Right ventricle myocardium inferior (tissue), 1 donor: ENCODE measurements around the gene SPATS2L. TPM values are rescaled to one million over a fixed set of nuclear protein-coding genes. Genes with fewer than 3 reads are reported as not detected.
"Not testable (repeated sequence)": the region's sequence is repeated elsewhere in the genome, so short reads cannot be mapped to it uniquely, and the experiment has no call there.

Experiments
- ATAC-seq: fragments of 200-7000 bp; cut with Tn5 transposase; one replicate; pipeline ENCODE4 v1.9.1; 2020; ENCODE audit warnings: mild to moderate bottlenecking, moderate library complexity
- DNase-seq: peaks from one replicate; pipeline ENCODE4 v3.0.0; 2021; ENCODE audit errors: missing footprints
- intact Hi-C: fragments of 100-400 bp; cut with DNase I; formaldehyde crosslinking; loops from one replicate; pipeline ENCODE4 v1.11.0; 2022
- total RNA-seq: library from RNA; stranded (reverse); fragmentation: NEBNext Ultra II Directional; extraction: Animal tissue kit (Norgen Biotek cat#: 25700); gene quantifications from one replicate; pipeline ENCODE4 v1.2.1, GENCODE V29; 2021
- donor health status: DM: no; HTN: yes; CAD: no; lungs with severe emphysema.

The SPATS2L gene
- total RNA-seq, 1 donor from 2014 or later: 89.5 TPM

DNA sequence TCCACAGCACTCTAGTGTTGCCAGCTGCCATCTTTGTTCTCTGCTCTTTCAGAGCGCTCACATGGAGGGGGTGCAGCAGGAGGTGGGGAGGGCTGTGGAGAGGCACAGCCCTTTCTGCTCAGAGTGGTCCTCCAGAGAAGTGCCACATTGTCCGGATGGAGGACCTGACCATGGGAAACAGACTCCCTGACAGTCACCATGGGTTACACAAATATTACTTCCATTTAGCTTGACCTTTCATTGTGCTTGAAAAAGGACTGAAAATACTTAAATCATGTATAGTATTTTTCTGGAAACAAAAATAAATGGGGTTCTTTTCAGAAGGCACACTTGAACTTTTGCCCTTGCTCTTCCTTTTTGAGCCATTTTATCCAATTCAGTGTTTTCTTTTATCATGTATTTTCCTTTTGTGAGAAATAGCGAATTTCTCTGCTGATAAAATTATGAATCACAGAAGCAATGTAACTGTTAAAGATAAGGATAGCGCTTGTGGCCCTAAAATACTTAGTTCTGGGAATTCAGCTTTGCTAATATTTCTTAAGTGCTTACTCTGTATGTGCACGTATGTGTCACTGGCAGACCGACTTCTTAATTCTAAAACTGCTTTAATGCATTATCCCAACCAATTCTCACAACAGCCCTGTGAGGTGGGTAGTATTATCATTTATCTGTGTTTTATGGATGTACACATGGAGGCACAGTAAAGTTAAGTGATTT is 34.2 kb downstream of the SPATS2L start:
- ATAC-seq (peak; percentile 17), DNase-seq (no peak)
- intact Hi-C loops: no loop called here

GRCh38 chr2:200341376-200341775 is 34.9 kb downstream of the SPATS2L start:
- intact Hi-C loops: no loop called here
- no peak for DNase-seq

GRCh38 chr2:200342235-200342634 is 35.7 kb downstream of the SPATS2L start:
- intact Hi-C loops: no loop called here
- no peak for ATAC-seq
- DNase-seq: no peak

More at GRCh38 chr2:200341376-200341775, 34.9 kb downstream of the SPATS2L start:
- ATAC-seq: no peak

DNA sequence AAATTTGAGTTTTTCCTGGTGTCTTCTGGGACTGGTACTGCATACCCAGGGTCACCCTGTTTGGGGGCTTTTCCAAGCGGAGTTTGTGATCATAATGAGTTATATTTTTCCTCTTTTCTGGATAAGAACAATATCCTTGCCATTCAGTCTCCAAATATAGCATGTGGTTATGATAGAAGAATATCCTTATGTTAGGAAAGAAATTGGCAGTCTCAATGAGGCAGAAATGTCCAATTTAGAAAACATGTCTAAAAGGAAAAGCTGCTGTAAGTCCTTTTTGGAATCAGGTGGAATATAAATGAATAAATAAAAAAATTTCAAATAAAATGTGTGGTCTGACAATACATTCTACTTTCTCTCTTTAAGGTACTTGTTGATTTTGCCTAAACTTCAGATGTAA is 36.2 kb downstream of the SPATS2L start:
- intact Hi-C loops: no loop called here
- no peak for ATAC-seq
- no peak for DNase-seq

DNA sequence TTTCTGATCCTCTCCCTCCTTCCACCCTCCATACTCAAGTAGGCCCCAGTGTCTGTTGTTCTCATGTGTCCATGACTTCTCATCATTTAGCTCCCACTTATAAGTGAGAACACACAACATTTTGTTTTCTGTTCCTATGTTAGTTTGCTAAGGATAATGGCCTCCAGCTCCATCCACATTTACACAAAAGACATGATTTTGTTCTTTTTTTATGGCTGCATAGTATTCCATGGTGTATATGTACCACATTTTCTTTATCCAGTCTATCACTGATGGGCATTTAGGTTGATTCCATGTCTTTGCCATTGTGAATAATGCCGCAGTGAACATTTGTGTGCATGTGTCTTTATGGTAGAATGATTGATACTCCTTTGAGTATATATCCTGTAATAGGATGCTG is 37.7 kb downstream of the SPATS2L start:
- ATAC-seq, DNase-seq, intact Hi-C loops: not testable (repeated sequence)

DNA sequence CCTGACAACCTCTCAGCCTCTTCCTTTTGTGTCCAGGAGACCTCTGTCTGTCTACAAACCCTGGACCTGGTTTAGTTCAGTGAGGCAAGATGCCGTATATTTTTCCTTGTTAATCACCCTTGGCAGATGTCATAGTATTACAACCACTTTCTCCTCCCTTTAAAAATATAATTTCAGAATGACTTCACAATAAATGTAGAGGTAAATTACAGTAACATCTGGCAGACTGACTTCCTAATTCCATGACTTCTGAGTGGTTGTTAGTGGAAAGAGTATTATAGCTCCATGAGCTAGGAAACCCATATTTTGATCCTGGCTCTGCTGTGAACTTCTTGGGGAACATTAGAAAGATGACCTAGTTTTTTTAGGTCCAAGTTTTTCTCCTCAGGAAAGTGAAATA is 39.5 kb downstream of the SPATS2L start:
- intact Hi-C loops: no loop called here
- no peak for ATAC-seq

DNA sequence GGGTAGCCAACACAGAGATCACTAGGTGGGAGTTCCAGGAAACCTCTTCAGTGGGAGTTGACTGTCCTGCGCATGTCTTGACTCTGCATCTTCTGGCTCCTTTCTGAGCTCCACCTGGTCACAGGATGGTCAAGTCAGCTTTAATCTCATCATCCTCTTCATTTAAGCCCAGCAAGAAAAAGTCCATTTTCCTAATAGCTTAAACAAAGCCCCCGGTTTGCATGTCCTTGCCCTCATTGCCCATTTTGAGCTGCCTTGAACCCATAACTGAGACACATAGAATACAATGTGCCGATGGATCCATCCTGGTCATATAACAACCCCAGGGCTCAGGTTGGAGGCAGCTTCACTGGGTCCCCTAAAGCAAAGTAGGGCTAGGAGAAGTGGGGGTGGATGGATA is 40.8 kb downstream of the SPATS2L start:
- DNase-seq (no peak), ATAC-seq (no peak)
- intact Hi-C loops: no loop called here

More for the DNA sequence above, 39.5 kb downstream of the SPATS2L start:
- no peak for DNase-seq

DNA sequence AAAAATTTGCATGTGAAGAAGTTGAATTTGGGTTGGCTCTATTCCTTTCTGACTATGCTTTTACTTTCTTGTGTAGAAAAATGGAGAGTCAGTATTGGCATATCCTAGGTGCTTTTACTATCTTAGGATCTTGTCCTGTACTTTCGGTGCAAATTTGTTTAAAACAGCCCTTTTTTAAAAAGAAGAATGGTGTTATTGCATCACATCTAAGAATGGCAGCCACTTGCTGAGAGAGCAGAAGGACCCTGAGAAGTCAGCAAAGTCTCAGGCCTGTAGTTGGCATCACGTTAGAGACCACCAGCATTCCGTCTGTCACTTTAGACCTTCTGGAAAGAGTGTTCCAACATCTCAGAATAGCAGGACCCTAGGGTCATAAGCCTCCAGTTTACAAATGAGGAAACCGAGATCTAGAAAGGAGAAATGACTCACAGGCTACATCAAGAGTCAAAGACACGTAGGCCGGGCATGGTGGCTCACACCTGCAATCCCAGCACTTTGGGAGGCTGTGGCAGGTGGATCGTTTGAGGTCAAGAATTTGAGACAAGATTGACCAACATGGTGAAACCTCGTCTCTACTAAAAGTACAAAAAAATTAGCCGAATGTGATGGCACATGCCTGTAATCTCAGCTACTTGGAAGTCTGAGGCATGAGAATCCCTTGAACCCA is 42.5 kb downstream of the SPATS2L start:
- intact Hi-C loops: no loop called here
- ATAC-seq (no peak), DNase-seq (no peak)

GRCh38 chr2:200349868-200350267 is 43.4 kb downstream of the SPATS2L start:
- DNase-seq: no peak
- no peak for ATAC-seq
- intact Hi-C loops: loop anchor here (5.0 kb wide), 1 partner anchor 38 kb away; no protein-coding TSS in a partner anchor

DNA sequence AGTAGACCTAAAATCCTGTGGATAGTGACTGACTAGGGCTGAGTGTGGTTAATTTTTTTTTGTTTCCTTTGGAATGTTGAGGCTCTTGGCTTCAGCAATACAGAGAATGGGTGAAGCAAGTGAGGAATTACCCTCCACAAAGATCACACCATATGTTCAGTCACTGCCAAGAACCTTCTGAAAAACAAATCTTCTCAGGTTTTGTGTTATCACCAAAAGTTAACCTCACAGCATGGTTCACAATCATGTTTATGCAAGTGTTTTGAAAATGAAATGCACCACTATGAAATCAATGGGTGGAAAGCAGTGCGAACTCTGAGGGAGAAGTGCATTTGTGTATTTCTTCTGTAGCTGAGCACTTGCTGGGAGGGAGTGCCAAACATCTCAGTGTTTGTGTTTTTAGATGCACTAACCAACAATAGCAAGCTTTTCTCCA is 44.4 kb downstream of the SPATS2L start:
- ATAC-seq (no peak), DNase-seq (no peak)
- intact Hi-C loops: loop anchor here (5.0 kb wide), 1 partner anchor 39 kb away; no protein-coding TSS in a partner anchor

DNA sequence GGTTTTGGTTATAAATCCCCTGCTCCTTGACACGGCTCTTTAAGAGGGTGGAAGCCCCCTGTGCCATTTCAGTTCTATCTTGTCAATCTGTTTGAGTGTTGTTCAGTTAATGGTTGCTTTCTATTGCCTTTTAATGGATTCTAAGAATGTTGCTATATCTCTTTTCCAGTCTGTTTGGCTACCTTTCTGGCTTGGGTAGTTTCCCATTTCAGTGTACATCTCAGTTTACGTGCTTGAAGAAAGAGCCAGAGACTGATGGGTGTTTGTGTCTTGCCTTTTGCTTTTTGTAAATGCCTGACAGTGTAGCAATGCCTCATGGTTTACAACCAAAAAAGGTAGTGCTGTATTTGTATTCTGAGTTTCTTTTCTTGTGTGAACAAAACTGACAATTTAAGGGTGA is 45.3 kb downstream of the SPATS2L start:
- ATAC-seq (no peak), DNase-seq (no peak)
- intact Hi-C loops: loop anchor here (5.0 kb wide), 1 partner anchor 40 kb away; no protein-coding TSS in a partner anchor

DNA sequence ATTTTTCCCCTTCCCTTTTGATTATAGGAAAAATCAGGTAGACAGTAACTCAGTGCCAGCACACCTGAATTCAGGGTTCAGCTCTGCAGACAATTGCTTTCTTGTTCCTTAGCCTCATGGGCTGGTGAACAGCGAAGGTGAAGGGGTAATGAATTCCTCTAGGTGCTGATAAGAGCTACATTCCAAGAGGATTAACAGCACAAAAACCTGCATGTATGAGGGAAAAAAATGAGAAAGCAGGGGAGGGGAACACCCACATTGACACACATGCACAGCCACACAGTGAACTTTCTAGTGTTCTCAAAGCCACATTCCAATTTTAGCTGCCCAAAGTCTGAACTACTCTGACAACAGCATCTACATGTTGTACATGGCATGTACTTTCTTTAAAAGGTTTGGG is 46.1 kb downstream of the SPATS2L start:
- ATAC-seq (no peak), DNase-seq (no peak)
- intact Hi-C loops: loop anchor here (5.0 kb wide), 1 partner anchor 40 kb away; no protein-coding TSS in a partner anchor

DNA sequence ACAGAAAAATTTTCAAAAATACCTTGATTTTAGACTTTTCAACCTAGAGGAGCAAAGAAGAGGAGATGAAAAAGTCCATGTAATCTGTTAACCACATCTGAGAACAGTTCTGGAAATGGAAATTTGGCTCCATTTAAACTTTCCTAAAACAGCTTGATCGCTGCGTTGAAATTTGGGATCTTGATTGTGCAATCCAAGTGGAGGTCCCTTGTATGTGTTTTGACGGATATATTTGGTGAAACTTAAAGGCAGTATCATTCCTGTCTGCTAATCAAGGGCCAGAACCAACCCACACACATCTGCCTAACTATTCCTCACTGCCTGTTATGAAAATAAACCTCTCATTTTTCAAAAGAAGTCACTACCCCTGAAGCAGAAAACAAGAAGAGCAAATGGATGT is 46.6 kb downstream of the SPATS2L start:
- DNase-seq (no peak), ATAC-seq (no peak)
- intact Hi-C loops: loop anchor here (5.0 kb wide), 1 partner anchor 41 kb away; no protein-coding TSS in a partner anchor

- DNase-seq (no peak), ATAC-seq (no peak)
- intact Hi-C loops: loop anchor here (5.0 kb wide), 1 partner anchor 42 kb away; no protein-coding TSS in a partner anchor
These were observed 47.4 kb downstream of the SPATS2L start for GRCh38 chr2:200353874-200354273.

DNA sequence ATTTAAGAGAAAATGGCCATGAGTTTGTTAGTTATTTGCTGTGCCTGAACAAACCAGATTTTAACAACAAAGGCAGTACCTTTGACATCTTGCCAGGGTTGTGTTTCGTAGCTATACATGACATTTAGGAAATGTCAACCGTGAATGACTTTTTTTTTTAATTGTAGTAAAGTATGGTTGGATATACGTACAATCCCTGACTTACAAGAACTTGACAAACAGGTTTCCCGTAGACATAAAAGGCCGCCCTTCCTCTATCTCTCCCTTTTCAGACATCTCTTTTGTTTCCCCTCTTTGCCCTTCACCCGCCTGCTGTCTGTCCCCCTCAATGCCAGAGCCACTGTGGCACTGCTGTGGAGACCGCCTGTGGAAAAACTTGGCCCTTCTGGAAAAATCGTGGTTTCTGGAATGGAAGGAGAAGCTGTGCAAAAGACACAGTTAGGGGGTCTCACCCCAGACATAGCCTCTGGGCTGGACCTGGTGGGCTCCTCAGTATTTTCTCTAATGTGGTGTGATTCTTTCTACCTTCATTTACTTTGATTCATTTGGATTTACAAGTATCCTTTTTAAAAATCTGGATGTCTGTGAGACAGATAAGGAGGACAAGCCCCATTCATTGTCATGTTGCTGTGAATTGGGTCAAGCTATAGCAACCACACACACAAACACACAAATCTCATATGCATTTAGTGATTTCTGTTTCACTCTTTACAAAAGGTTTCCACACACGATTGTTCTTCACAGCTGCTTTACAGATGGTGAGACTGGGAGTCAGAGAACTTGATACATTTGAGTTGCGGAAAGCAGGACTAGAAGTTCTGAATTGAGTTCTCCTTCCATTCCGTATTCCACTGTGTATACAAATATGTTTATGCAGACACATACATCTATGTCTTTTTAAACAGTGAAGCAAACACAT is 48.6 kb downstream of the SPATS2L start:
- ATAC-seq (no peak), DNase-seq (no peak)
- intact Hi-C loops: loop anchor here (5.0 kb wide), 1 partner anchor 43 kb away; no protein-coding TSS in a partner anchor

GRCh38 chr2:200356321-200356720 is 49.8 kb downstream of the SPATS2L start:
- no peak for ATAC-seq
- no peak for DNase-seq
- intact Hi-C loops: no loop called here

GRCh38 chr2:200356857-200357384 is 50.4 kb downstream of the SPATS2L start:
- intact Hi-C loops: no loop called here
- ATAC-seq: no peak
- no peak for DNase-seq

DNA sequence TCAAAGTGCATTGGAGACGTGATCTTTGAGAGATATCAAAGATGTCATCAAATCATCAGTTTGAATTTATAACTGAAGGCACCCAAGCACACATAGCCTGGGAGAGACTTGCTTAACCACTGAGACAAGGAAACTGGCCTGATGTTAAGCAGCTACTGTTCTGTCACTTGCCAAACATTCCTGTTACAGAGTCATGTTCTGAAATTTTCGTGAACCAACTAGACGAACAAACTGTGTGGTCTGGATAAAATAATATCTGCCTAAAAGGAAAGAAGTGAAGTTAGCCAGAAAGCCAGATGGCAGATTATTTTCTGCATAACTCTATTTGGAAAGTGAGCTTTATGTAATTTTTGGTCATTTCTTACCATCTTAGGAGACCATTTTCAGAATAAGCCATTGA is 51.4 kb downstream of the SPATS2L start:
- peak; percentile 67 for ATAC-seq
- intact Hi-C loops: no loop called here
- no peak for DNase-seq

- DNase-seq: no peak
- peak; percentile 89 for ATAC-seq
- intact Hi-C loops: no loop called here
These were observed 53.1 kb downstream of the SPATS2L start for GRCh38 chr2:200359552-200359951.
